ENCODE results near the gene HYAL3.

DNA sequence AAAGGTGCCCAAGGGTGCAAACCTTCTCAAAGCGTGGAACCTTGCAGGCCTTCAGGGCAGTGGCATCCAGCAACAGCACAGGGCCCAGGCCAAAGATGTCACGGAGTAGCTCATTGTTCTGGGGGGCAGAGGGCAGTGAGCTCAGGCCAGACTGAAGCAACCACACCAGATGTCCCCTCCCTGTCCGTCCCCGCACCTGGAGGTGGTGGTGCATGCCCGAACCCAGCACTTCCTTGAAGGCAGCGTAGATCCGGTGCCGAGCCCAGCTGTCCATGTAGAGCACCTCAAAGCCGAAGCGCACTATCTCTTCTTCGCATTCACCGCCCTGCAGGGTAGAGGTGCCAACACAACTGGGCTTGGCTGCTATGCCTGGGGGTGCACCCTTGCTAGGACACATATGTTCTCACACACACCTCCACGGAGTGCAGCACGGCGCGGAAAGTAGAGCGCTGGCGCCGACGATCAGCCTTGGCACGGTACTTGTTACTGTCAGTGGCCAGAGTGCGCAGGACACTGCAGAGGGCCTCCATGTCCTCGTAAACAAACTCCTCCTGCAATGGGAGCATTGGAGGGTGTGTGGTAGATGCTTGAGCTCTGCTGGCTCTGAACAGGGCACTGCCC is 10.7 kb downstream of the HYAL3 start:
- TF ChIP-seq GATA3 (IDR thresholded peaks at IDR 0.05; ENCODE audit: low read depth, low read length), result no peak
- no peak for TF ChIP-seq GATA2 (IDR thresholded peaks at IDR 0.05; ENCODE audit: low read depth, low read length)

Measured in SH-SY5Y (cell line).